GM21786 (cell line): ENCODE measurements around the gene BUB1.
"Not testable (repeated sequence)": the region's sequence is repeated elsewhere in the genome, so short reads cannot be mapped to it uniquely, and the experiment has no call there.

Experiments used
- ATAC-seq: cut with Tn5 transposase; IDR thresholded peaks from one replicate; pipeline ENCODE4 v1.9.1; 2021; ENCODE audit not compliant: unreplicated experiment

The BUB1 gene

DNA sequence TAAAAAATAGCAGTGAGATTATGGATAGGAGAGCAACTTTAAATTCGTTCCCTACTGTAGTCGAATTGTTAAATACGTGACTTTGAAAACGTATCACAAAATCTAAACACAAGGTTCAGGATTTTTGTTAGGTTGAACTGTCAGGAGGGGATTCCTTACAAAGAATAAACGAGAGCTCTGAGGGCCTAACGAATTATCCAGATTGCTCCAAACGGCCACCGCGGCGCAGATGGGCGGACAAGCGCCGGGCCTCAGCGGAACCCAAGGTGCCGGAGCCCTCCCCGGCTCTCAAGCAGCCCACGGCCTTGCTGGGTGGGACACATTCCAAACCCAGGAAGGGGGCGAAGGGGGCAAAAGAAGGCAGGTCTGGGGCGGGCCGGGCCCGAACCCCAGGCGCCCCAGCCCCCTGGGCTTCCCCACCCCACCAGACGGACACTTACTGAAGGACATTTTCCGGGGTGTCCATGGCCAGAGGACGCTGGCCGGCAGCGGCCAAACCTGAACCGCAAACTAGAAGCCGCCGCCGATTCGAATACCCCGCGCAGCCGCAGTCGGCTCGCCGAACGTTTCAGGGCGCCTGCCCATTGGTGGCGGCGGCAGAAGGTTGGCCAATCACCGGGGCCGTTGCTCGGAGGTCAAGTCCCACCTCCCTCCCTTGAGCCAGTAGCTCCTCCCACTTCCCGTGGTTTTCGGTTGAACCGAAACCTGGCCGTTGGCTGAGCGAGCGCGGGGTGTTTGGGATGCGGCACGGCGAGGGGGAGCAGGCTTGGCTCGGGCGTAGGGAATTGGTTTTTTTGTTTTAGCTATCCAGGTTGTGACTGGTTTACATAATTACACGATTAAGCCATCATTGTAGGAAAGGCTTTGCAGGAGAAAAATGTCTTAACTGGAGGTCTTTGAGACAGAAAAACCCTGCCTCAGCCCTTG lies at the start of gene BUB1:
Gene BUB1 (minus strand): TSS at position 534 of the 927 bp plus-strand sequence. CDS start 68 bp downstream, at position 466.
- peak; percentile 64 for ATAC-seq

DNA sequence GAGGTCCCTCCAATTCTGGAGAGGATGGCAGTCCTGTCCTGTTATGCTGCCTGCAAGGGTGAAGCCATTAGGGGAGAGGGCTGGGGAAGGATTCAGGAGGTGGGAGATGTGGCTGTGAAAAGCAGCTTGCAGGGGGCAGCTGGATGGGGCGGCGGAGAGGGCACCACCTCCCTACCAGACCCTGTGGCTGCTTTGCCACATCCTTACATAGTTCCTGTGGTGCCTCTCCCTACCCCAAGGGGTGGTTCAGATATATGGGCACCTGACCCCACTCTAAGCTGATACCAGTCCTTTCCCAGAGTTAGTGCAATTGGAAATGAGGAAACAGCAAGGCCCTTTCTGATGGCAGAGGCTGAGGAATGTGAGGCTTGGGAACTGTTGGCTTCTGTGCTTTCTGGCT lies 48.4 kb upstream of the BUB1 start:
- ATAC-seq, result no peak

DNA sequence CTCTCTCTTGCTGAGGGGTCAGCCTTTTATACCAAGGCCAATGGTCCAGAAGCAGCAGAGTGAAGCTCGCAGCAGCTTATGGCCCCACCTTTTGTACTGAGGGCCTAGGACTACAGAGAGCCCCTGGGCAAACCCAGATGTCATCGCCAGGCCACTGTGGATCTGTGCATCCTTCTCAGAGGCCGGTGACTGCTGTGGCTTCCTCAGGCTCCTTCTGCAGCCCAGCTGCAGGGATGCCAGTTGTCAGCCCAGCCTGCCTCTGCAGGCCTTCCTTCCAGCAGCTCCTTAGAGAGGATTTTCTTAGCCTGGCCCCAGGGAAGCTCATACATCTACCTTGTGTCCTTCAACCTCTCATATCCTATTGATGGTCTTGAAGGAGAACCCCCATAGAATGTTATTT lies 48.0 kb upstream of the BUB1 start:
- no peak for ATAC-seq

DNA sequence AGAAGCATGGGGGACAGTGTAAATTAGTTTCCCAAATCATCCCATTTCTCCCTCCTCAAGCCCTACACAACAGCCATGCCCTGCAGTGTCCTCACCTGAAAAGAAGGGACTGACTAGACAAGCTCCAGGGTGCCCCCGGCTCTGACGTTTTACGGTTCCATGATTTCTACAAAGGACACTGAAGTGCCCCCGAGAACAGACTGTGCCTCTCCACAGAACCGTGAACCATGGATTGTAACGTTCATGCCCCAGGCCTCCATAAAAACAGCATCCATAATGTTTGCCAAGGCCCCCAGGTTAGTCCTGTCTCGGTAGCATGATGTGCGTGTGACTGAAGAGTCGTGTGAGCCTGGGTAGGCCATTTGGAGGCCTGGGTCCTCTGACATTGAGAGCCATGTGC lies 47.5 kb upstream of the BUB1 start:
- ATAC-seq, result no peak

DNA sequence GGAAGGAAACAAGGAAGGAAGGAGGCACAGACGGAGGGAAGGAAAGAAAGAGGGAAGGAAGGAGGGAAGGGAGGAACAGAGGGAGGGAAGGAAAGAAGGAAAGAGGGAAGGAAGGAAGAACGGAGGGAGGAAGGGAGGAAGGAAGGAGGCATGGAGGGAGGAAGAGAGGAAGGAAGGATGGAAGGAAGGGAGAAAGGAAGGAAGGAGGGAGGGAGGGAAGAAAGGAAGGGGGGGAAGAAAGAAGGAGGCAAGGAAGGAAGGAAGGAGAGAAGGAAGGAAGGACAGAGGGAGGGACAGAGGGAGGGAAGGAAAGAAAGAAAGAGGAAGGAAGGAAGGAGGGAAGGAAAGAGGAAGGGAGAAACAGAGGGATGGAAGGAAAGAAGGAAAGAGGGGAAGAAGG lies 47.0 kb upstream of the BUB1 start:
- ATAC-seq, result no peak

DNA sequence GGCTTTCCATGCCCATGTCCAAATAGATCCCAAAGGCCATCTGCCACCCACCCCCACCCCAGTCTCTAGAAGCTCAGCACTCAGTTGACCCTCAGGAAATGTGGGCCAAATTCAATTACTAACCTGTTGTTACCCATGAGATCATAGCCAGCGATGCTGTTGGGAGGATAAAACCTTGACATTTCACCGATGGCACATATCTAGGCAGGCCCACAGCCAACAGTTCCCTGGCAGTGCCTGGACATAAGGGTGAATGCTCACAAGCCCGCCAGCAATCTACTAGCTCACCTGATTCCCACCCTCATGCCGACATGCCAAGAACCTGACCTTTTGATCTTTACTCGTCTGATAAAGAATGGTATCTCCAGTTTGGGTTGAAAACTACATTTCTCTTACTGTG lies 42.7 kb upstream of the BUB1 start:
- ATAC-seq, result no peak

DNA sequence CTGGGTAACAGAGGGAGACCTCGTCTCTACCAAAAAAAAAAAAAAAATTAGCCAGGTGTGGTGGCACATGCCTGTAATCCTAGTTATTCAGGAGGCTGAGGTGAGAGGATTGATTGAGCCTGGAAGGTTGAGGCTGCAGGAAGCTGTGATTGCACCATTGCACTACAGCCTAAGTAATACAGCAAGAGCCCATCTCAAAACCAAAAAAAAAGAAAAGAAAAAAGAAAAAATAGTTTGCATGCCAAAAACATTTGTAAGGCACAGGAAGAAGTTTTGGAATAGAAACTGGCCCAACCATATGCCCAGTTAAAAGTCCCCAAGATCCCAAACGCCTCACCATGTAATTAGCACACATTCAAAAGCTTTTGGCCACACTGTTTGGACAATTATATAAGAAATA lies 41.1 kb upstream of the BUB1 start:
- no peak for ATAC-seq

DNA sequence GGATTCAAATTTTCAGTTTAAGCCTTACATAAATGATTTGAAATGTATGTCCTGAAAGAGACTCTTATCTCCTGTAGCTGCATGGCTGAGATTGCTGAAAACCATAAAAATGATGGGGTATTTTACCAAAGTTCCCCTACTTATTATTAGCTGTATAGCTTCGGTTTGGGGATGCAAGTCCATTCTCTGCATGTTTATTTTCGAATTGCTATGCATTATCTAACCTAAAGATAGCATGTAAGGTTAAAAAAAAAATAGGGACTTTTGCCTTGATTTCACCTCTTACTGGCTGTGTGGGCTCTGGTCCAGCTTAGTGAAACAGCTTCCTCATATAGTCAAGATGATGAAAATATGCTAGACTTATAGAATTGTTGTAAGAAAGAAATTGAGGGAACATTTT lies 40.5 kb upstream of the BUB1 start:
- ATAC-seq, result no peak

DNA sequence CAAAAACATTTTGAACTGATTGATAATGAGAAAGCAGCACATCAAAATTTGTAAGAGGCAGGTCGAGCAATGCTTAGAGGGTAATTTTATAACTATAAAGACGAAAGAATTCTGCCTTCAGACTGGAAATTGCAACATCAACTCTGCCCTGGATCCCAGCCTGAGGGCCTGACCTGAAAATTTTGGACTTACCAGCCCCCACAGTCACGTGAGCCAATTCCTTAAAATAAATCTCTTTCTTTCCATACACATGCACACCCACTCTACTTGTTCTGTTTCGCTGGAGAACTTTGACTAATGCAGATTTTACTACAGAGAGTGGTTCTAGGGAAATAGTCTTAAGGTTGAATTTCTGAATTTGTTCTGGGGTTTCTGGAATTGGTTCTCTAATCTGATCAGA lies 39.9 kb upstream of the BUB1 start:
- ATAC-seq, result no peak

DNA sequence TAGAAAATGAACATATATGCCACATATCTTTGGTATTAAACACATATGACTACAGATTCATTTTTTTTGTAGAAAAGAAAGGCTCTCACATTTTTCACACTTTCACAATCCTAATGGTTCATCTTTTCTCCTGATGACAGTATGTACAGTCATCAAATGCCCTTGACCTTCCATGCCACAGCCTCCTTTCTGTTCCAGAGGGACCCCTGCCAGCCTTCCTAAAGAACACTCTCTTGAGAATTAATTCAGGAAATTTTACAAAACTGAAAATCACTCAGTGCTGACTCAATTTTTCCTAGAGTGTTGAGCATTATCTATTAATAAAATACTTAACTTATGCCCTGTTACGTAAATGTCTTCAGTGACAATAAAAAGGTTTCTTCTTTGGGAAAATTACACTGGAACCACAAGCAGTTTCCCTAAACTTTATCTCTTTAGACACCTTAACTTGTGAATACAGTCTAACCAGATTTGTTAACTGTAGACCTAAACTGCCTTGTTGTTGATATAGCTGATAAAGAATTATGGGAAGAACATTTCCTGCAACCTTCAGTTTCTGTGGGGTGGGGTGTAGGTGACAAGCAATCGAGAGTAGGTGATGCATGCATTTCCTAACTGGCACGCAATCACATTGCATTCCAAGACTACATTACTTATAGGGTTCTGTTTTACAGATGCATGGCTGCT lies 39.2 kb upstream of the BUB1 start:
- ATAC-seq, result no peak

DNA sequence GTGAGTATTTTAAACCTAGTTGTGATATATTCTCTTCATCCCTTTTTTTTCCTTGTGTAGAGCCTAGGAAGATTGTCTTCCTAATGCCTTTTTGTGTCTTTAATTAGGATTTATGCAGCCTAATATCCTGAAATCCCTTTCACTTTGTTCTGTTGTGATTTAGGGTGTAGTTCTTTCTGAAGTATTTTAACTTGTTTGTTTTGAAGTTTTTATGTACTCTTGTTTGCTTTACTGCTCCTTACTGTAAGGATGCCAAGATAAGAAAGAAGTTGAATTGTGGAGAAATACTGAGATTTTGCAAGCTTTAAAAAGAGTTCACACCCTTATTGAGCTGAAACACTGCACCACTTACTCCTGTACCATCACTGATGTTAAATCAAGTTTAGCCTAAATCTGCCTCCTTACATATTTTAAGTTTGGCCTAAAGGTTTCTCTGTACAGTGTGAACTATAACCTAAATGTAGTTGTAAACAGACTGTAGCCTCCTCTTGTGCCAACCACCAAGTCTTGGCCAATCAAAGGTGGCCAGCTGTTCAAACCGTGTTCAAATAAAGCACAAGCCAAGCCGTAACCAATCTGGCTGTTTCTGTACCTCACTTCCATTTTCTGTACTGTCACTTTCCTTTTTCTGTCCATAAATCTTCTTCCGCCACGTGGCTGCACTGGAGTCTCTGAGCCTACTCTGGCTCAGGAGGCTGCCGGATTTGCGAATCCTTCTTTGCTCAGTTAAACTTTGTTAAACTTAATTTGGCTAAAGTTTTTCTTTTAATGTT lies 36.8 kb upstream of the BUB1 start:
- ATAC-seq, result no peak

DNA sequence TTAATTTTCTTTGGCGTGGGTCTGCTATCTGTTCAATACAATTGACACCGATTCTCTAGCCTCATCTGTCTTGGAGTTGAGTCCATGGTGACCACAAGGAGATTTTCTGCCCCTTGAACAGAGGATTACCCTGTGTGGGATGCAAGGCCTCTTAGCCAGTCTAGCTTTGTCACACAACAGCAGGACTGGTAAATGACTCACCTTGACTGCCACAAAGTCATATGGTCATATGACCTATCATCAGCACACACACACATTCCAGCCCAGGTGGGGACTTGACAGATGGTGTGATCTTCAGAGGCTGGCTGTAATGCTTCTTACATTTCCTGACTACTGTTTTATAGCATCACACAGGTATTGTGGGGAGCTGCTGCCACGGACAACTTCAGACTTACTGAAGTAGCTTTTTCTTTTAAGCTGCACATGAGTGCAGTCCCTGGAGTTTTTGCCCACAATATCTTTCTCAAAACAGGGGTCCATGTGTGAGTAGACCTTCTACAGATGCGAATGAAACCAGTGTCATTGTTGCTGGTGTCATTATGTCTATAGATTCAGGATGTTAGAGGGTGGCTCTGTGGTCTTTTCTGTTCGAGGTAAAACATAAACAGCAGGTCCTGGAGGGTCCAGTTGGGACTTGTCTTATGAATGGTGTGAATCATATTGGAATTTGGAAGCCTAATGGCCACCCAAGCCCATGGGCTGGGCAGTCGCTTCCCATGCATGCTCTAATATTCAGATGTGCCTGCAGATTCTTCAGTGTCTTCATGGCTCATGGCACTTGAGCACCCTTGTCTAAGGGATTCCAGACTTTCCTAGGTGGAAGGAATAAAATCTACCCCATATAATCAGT lies 35.9 kb upstream of the BUB1 start:
- no peak for ATAC-seq

DNA sequence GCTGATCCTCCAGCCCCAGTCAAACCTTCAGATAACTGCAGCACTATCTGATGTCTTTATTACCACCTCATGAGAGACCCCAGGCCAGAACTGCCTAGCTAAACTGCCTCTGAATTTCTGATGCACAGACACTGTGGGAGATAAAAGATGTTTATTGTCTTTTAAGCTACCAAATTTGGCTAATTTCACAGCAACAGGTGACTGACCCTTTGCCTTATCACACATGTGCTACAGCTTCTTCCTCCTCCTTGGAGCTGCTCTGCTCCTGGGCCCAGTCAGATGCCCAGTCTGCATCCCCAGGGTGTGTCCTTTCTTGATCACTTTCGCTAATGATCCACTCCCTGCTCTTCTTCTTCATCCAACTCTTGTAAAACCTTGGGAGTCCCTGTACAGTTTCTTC lies 34.9 kb upstream of the BUB1 start:
- no peak for ATAC-seq

DNA sequence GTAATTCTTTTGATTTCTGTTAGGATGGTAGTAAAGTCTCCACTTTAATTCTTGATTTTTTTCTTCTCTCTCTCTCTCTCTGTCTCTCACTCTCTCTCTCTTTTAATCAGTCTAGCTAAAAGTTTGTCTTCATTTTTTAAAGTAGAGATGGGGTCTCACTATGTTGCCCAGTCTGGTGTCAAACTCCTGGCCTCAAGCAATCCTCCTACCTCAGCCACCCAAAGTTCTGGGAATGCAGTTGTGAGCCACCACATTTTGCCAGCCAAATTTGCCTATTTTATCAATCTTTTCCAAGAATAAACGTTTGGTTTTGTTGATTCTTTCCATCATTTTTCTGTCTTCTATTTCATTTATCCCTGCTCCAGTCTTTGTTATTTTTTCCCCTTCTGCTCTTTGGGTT lies 30.6 kb upstream of the BUB1 start:
- no peak for ATAC-seq

DNA sequence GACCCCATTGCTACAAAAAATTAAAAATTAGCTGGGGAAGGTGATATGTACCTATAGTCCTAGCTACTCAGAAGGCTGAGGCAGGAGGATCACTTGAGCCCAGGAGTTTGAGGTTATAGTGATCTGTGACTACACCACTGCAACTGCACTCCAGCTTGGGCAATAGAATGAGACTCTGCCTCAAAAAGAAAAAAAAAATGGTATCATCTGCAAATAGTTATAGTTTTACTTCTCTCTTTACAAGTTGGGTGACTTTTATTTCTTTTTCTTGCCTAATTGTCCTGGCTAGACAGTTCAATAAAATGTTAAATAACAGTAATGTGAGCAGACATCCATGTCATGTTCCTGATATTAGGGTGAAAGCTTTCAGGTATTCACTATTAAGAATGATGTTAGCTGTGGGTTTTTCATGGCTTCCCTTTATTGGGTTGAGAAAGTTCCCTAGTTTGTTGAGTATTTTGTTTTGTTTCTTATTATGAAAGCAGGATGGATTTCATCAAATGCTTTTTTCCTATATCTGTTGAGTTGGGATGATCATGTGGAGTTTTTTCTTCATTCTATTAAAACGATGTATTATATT lies 29.6 kb upstream of the BUB1 start:
- ATAC-seq, result no peak

DNA sequence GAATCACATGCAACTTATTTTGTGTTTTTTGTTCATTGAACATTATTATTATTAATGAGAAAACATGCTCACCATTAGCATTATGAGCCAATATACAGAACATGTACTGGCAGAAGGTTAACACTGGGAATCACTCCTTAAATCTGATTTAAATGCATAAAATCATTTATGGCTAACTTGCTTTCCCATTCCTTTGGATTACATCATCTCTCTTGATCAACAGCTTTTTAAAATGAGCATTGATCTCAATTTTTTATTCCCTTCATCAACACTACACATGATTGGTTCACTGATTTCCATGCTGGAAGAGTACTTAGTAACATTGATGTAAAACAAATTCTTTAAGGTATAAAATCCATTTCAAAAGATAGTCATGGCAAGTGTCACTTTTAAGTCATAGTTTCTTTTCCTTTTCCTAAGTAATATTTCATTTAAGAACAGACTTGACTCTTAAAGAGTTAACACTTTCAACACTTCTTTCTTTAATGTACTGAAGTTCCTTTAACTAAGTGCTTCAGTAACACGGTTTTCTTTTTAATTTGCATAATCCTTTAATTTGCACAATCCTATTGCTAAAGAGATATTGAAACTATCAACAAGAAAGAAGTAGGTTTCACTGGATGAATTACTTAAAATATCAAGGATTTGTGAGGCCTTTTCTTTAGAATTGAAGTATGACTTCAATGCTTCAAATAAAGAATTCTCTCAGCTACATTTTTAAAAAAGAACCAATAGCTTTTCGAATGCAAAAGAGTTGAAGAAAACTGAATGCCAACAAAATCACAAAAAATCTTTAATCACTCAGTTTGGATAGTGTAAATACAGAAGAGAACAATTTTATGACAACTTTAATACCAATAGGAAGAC lies 24.9 kb upstream of the BUB1 start:
- no peak for ATAC-seq

DNA sequence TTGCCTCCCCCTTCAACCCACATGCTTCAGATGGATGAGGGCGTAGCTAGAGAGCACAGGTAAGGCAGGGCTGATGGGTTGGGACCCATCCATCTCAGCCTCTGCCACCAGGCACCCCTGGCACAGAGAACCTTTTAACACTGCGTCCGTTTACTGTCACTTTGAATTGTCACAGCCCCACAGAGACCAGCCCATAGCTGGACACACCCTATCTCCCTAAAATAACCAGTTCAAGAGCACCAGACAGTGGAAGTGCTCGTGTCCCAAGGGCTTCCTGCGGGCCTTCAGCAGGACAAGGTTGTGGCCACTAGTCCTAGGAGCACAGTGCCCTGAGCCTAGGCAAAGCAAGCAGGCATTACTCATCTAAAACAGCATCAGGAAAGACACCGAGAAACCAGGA lies 20.4 kb upstream of the BUB1 start:
- ATAC-seq, result not testable (repeated sequence)

DNA sequence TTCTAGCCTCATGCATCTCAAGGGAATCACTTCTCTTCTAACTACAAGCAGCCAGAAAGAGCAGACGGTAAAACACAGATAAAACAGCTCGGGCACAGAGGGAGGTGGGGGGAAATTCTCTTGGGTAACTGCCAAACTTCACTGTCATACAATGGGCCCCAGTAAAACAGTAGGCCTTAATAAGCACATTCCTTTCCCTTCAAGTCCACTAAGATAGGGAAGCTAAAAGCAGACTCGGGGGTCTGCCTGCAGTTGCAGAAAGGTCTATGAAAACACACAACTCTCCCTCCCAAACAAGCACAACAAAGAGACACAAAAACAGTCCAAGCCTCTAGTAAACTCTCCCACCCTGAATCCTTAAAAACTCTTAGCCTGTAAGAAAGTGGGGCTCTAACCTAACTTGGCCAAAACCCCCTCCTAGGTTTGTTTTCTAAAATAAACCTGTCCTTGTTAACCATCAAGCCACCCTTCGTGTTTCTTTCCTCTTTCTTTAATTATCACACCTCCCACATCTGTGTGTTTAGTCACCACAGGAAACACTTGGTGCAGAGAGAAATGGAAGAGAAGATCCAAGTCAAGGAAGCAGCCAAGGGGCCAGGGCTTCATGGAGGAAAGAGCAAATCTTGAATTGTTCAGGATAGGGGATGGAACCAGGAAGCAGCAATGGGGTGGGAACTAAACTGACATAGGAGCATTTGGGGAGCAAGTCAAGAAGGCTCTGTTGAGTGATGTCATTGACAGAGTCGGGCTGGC lies 17.5 kb upstream of the BUB1 start:
- not testable (repeated sequence) for ATAC-seq
